ENCODE data around the gene DNAJB11.

DNAJB11 gene

GRCh38 chr3:186538779-186539178 is 31.7 kb upstream of the DNAJB11 start:
- TF ChIP-seq CTCF (IDR thresholded peaks at IDR 0.05; ENCODE audit: low read depth, low read length): no peak
- H3K4me3 ChIP-seq (ENCODE audit: low read depth, low read length): no peak overlapping the region

DNA sequence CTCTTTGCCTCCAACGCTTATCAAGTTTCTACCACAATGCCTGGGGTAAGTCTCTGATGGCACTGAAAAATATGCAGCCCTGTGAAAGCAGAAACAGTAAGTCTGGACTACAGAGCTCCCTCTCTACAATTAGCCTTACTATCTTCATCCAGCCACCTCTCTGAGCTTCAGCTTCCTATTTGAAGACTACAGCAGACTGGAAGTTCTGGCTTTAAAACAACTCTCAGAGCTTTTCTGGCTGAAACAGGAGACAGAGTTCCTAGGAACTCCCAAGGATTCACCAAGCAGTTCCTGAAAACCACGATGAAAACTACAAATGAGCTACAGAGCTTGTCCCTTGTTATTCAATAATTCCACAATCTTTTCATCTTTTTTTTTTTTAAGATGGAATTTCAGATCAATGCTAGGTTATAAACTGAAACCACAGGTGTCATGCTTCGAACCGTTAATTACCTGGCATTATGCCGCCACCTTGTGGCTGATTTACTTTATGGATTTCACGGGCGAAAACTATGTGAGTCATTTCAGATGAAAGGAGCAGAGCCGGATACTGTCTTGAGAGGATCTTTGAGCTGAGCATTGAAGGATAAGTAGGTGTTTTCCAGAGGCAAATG is 30.2 kb upstream of the DNAJB11 start:
- peak; percentile 28 for TF ChIP-seq CTCF (IDR thresholded peaks at IDR 0.05; ENCODE audit: low read depth, low read length)
- H3K4me3 ChIP-seq (ENCODE audit: low read depth, low read length): no peak overlapping the region

DNA sequence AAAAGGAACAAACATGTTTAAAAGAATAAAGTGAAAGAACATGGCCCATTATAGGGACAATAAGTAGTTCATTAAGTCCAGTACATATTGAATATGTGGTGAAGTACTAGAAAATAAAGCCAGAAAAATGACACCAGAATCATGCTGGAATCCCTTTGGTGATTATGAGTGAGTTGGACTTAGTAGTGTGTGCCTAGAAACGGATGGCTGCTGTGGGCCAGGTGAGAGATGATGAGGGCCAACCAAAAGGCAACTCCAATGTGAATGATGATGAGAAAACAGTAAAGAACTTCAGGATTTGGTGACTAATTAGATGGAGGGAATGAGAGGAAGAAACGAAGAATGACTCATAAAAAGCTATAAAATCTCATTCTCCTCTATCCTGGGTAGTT is 29.7 kb upstream of the DNAJB11 start:
- H3K4me3 ChIP-seq (ENCODE audit: low read depth, low read length): no peak overlapping the region
- TF ChIP-seq CTCF (IDR thresholded peaks at IDR 0.05; ENCODE audit: low read depth, low read length): no peak

DNA sequence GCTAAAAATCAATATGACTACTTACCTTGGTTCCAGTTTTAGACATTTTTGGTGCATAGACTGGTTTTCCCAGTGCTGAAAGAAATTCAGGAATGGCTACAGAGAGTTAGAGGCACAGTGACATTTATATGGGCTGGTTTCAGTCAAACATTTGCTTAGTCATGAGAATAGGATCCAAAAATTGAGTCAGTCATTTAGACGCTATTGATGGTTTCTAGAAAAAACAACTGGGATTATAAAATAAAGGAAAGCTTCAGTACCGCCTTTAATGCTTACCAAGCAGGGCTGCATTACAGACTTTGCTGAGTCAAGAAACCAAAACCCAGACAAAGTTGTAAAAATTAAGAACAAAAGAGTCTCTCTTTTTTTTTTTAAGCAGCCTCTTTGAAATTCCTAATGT is 26.2 kb upstream of the DNAJB11 start, which contains the start of gene CRYGS:
TSS of gene CRYGS (minus strand) at position 100 of the 400 bp plus-strand sequence. CDS start at position 46, 54 bp downstream.
- TF ChIP-seq CTCF (IDR thresholded peaks at IDR 0.05; ENCODE audit: low read depth, low read length): no peak
- no peak within 1 kb of the TSS for H3K4me3 ChIP-seq (ENCODE audit: low read depth, low read length)

- TF ChIP-seq CTCF (IDR thresholded peaks at IDR 0.05; ENCODE audit: low read depth, low read length): no peak
- no peak overlapping the region for H3K4me3 ChIP-seq (ENCODE audit: low read depth, low read length)
Measured at GRCh38 chr3:186549497-186549896, 21.0 kb upstream of the DNAJB11 start.

DNA sequence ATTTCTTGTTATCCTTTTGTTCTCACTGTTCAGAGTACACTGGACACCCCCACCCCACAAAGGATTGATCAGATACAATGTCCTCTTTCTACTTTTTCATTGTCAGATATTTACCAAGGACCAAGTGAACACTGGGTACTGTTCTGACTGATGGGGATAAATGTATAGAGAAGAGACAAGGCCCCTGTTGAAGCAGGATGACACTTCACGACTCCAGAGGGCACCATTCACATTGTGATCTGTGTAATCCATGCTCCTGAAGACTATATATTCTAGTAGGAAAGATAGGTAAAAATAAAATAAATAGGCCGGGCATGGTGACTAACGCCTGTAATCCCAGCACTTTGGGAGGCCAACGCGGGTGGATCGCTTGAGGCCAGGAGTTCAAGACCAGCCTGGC is 19.1 kb upstream of the DNAJB11 start:
- no peak for TF ChIP-seq CTCF (IDR thresholded peaks at IDR 0.05; ENCODE audit: low read depth, low read length)
- H3K4me3 ChIP-seq (ENCODE audit: low read depth, low read length): no peak overlapping the region

DNA sequence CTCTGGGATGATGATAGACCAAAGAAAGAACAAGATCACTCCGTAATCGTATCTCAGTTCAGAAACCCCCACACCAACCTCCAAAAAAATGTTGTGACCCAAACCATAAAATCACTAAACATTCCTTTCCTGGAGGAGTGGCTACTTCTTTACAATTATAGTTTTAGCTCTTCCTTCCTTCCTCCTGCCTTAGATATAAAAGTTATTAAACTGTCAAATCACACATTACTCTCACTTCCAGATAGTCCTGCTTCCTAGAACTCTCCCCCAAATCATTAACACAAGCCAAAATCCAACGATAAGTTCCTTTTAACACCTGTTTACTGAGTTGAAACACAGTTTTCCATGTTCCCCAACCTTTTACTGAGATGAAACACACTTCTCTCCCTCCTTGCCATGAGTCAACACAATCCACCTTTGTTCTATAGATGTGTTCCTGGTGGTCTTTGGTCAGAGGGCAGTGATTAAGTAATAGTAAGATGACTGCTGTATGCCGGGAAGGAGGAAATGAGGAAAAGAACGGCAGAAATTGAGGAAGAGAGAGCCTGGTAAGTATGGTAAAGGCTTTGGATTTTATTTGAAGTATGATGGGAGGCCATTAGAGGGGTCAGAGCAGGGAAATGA is 18.0 kb upstream of the DNAJB11 start:
- no peak for TF ChIP-seq CTCF (IDR thresholded peaks at IDR 0.05; ENCODE audit: low read depth, low read length)
- no peak overlapping the region for H3K4me3 ChIP-seq (ENCODE audit: low read depth, low read length)

All from WI38 (cell line).